ENCODE results near the gene PLOD2. TPM values are rescaled to one million over a fixed set of nuclear protein-coding genes. Genes with fewer than 3 reads are reported as not detected.

PLOD2 gene
- total RNA-seq, 1 experiment from 2014 or later: 19.3 TPM

- Histone ChIP-seq H3K79me2 (ENCODE audit: insufficient read depth, low read length) (no peaks in the 10 kb centered on the region), H3K4ac (ENCODE audit: low read depth, low read length) (no peak overlapping the region), H2BK5ac (ENCODE audit: insufficient read length, low read length) (no peak overlapping the region), H4K91ac (ENCODE audit: insufficient read length, low read depth, low read length) (no peak overlapping the region), H2BK15ac (ENCODE audit: low read depth, low read length) (no peak overlapping the region), H3K4me2 (ENCODE audit: insufficient read depth, insufficient read length, low read length) (no peak overlapping the region), H3K9me3 (ENCODE audit: control insufficient read depth, low read depth, low read length) (no peaks in the 10 kb centered on the region), H3K23me2 (ENCODE audit: insufficient read length, low read depth, low read length, poor library complexity, severe bottlenecking) (no peaks in the 10 kb centered on the region), H3K4me1 (ENCODE audit: insufficient read depth, low read length) (no peaks in the 10 kb centered on the region), H3K27ac (ENCODE audit: insufficient read length, low read depth, low read length) (no peak overlapping the region), H2BK12ac (ENCODE audit: insufficient read length, low read depth, low read length) (no peak overlapping the region), H3T11ph (ENCODE audit: low read length) (no peak overlapping the region), H4K20me1 (ENCODE audit: control insufficient read depth, insufficient read depth, insufficient read length) (no peaks in the 10 kb centered on the region), H3K79me1 (ENCODE audit: insufficient read depth, low read depth, low read length, poor library complexity, severe bottlenecking) (no peaks in the 10 kb centered on the region), H3K27me3 (ENCODE audit: insufficient read depth, low read length) (no peaks in the 10 kb centered on the region), H3K23ac (ENCODE audit: insufficient read length, low read depth, low read length) (no peak overlapping the region), H2AK5ac (ENCODE audit: insufficient read length, low read length) (no peak overlapping the region), H3K9ac (ENCODE audit: extremely low read depth, insufficient read length, low read length) (no peak overlapping the region), H3K18ac (ENCODE audit: insufficient read length, low read depth, low read length) (no peak overlapping the region), H2BK120ac (ENCODE audit: low read depth, low read length, poor library complexity, severe bottlenecking) (no peak overlapping the region), H2BK20ac (ENCODE audit: low read depth, low read length, poor library complexity, severe bottlenecking) (no peak overlapping the region), H2AFZ (ENCODE audit: low read length) (no peak overlapping the region), H4K5ac (ENCODE audit: insufficient read length, low read depth, low read length) (no peak overlapping the region), H3K14ac (ENCODE audit: insufficient read depth, low read length) (no peak overlapping the region), H4K8ac (replicated peaks; ENCODE audit: insufficient read length, low read depth, low read length) (no peak overlapping the region), H3K56ac (ENCODE audit: insufficient read length, low read depth, low read length) (no peak overlapping the region)
- no peaks in the 10 kb centered on the region for H3K9me3 Mint-ChIP-seq
- DNase-seq: no peak
- no peak for TF ChIP-seq CTCF (conservative IDR thresholded peaks at IDR 0.05)
- no peak overlapping the region for H3K4me3 Mint-ChIP-seq
- H3K27me3 Mint-ChIP-seq (ENCODE audit: low read depth): no peaks in the 10 kb centered on the region
- no peaks in the 10 kb centered on the region for H3K36me3 Mint-ChIP-seq (ENCODE audit: insufficient read depth in 1 of 3, low read depth in 3 of 3)
- WGBS (ENCODE audit: extremely low coverage, insufficient read length, low lambda C conversion rate): no CpG with 5 or more reads among the region's 5 CpGs
- H3K27ac Mint-ChIP-seq: no peak overlapping the region
- peaks cover 0 to 5% of the 10 kb centered on the region in 2 experiments; a peak in 2 of 4 replicates for H3K4me1 Mint-ChIP-seq
Observed at GRCh38 chr3:146050691-146051090, 110.3 kb downstream of the PLOD2 start.

Data from H9 (cell line).